Vagina (tissue), 2 donors: ENCODE measurements around the gene SLC6A3. TPM values are rescaled to one million over a fixed set of nuclear protein-coding genes. Genes with fewer than 3 reads are reported as not detected.
"Not testable (repeated sequence)": the region's sequence is repeated elsewhere in the genome, so short reads cannot be mapped to it uniquely, and the experiment has no call there.

Source experiments
- DNase-seq, 2 donors: peaks; one replicate each; pipeline ENCODE4 v3.0.0-alpha.2; 2017; ENCODE audit errors: extremely low spot score in 2 of 2
- H3K27ac ChIP-seq: fragments of 200-600 bp; sonication (generic); one replicate; pipeline ENCODE4 v1.5.1; 2019
- H3K27me3 ChIP-seq: fragments of 200-600 bp; sonication (generic); one replicate; pipeline ENCODE4 v1.5.1; 2019
- H3K36me3 ChIP-seq, 2 donors: fragments of 200-600 bp; sonication (generic); one replicate each; pipeline ENCODE4 v1.5.1; 2017 to 2019
- H3K4me1 ChIP-seq: fragments of 200-600 bp; sonication (generic); one replicate; pipeline ENCODE4 v1.5.1; 2019
- H3K4me3 ChIP-seq, 2 donors: fragments of 200-600 bp; sonication (generic); 1 replicate in 1 of 2; 2 replicates in 1 of 2; pipeline ENCODE4 v1.5.1; 2016 to 2019
- H3K9me3 ChIP-seq: fragments of 200-600 bp; sonication (generic); one replicate; pipeline ENCODE4 v1.5.1; 2019
- CTCF ChIP-seq, 3 experiments: fragments of 450-650 bp in 2 of 3; fragments of 200-600 bp in 1 of 3; sonication (generic) in 1 of 3; IDR thresholded peaks; one replicate each; pipeline ENCODE4 v1.5.1; 2017 to 2019; ENCODE audit warnings: antibody characterized with exemption in 3 of 3, mild to moderate bottlenecking in 2 of 3, moderate library complexity in 2 of 3
- POLR2A ChIP-seq, 2 donors: fragments of 450-650 bp; IDR thresholded peaks; one replicate each; pipeline ENCODE4 v1.6.1; 2017; ENCODE audit warnings: antibody characterized with exemption in 2 of 2, mild to moderate bottlenecking in 2 of 2, moderate library complexity in 2 of 2
- POLR2AphosphoS5 ChIP-seq, 2 donors: sonication (generic); formaldehyde crosslinking; IDR thresholded peaks; one replicate each; pipeline ENCODE4 v1.9.0; 2017; ENCODE audit warnings: antibody characterized with exemption in 2 of 2, mild to moderate bottlenecking in 2 of 2, low read depth in 1 of 2; ENCODE audit not compliant: insufficient read depth in 1 of 2
- intact Hi-C: fragments of 100-400 bp; cut with DNase I; formaldehyde crosslinking; loops from one replicate; pipeline ENCODE4 v1.15.1; 2023
- total RNA-seq: library from RNA; depleted of rRNA; stranded (reverse); fragments of >200 nt; gene quantifications from one replicate; pipeline ENCODE4 v1.2.3, GENCODE V29; 2016

The SLC6A3 gene
- total RNA-seq, 1 donor from 2014 or later = 0.49 TPM

DNA sequence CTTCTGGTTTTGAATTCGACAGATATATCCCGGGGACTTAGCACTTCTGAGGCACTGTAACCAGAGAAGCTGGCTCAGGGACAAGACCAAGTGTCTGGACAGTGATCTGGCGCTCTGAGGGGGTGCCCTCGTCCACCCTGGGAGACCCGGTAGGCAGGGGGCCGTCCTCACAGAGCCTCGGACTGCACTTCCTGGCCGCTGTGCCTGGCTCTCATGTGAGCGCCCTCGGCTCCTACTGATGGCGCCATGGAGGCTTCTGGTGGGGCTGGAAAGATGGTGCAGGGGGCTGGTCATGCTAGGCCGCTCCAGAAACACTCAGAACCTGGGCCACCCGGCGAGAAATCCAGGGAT, 18.8 kb upstream of the SLC6A3 start:
- peaks cover 0 to 30% of the 10 kb centered on the region in 2 donors for H3K36me3 ChIP-seq
- no peak overlapping the region for H3K27ac ChIP-seq
- H3K9me3 ChIP-seq = no peaks in the 10 kb centered on the region
- H3K4me1 ChIP-seq = no peaks in the 10 kb centered on the region
- intact Hi-C loops = no loop called here
- H3K27me3 ChIP-seq = no peaks in the 10 kb centered on the region
- no peak for DNase-seq
- TF ChIP-seq POLR2AphosphoS5 (IDR thresholded peaks at IDR 0.05; ENCODE audit: insufficient read depth in 1 of 2, low read depth in 1 of 2) (no peak), CTCF (IDR thresholded peaks at IDR 0.05) (no peak), POLR2A (IDR thresholded peaks at IDR 0.05) (no peak)
- no peak overlapping the region for H3K4me3 ChIP-seq

GRCh38 chr5:1463326-1464095, 18.3 kb upstream of the SLC6A3 start:
- DNase-seq = no peak
- Histone ChIP-seq H3K36me3 (peaks cover 0 to 30% of the 10 kb centered on the region in 2 donors), H3K27ac (no peak overlapping the region)

GRCh38 chr5:1462358-1462757, 17.1 kb upstream of the SLC6A3 start:
- no peak for DNase-seq
- no peaks in the 10 kb centered on the region for H3K4me1 ChIP-seq
- TF ChIP-seq POLR2AphosphoS5 (IDR thresholded peaks at IDR 0.05; ENCODE audit: insufficient read depth in 1 of 2, low read depth in 1 of 2) (no peak), POLR2A (IDR thresholded peaks at IDR 0.05) (no peak), CTCF (IDR thresholded peaks at IDR 0.05) (no peak)
- H3K9me3 ChIP-seq = no peaks in the 10 kb centered on the region
- H3K27ac ChIP-seq = no peak overlapping the region
- intact Hi-C loops = no loop called here
- no peak overlapping the region for H3K4me3 ChIP-seq
- H3K27me3 ChIP-seq = no peaks in the 10 kb centered on the region
- H3K36me3 ChIP-seq = peaks cover 0 to 30% of the 10 kb centered on the region in 2 donors

More at GRCh38 chr5:1463326-1464095, 18.3 kb upstream of the SLC6A3 start:
- Histone ChIP-seq H3K4me1 (no peaks in the 10 kb centered on the region), H3K9me3 (no peaks in the 10 kb centered on the region), H3K27me3 (no peaks in the 10 kb centered on the region), H3K4me3 (no peak overlapping the region)
- intact Hi-C loops = no loop called here
- TF ChIP-seq POLR2AphosphoS5 (IDR thresholded peaks at IDR 0.05; ENCODE audit: insufficient read depth in 1 of 2, low read depth in 1 of 2) (no peak), CTCF (IDR thresholded peaks at IDR 0.05) (no peak), POLR2A (IDR thresholded peaks at IDR 0.05) (no peak)

- Histone ChIP-seq H3K27me3 (no peaks in the 10 kb centered on the region), H3K4me3 (no peak overlapping the region), H3K36me3 (peaks cover 0 to 30% of the 10 kb centered on the region in 2 donors), H3K9me3 (peaks cover 4% of the 10 kb centered on the region), H3K27ac (no peak overlapping the region), H3K4me1 (no peaks in the 10 kb centered on the region)
- no peak for DNase-seq
- TF ChIP-seq CTCF (IDR thresholded peaks at IDR 0.05) = no peak
- no peak for TF ChIP-seq POLR2AphosphoS5 (IDR thresholded peaks at IDR 0.05; ENCODE audit: insufficient read depth in 1 of 2, low read depth in 1 of 2)
- TF ChIP-seq POLR2A (IDR thresholded peaks at IDR 0.05) = no peak
- intact Hi-C loops = no loop called here
Measured at GRCh38 chr5:1461396-1461795, 16.2 kb upstream of the SLC6A3 start.

GRCh38 chr5:1460054-1460682, 14.9 kb upstream of the SLC6A3 start:
- Histone ChIP-seq H3K27me3 (no peaks in the 10 kb centered on the region), H3K27ac (no peak overlapping the region), H3K4me3 (no peak overlapping the region), H3K9me3 (peaks cover 9% of the 10 kb centered on the region), H3K36me3 (peaks cover 0 to 22% of the 10 kb centered on the region in 2 donors), H3K4me1 (no peaks in the 10 kb centered on the region)
- no peak for DNase-seq
- intact Hi-C loops = no loop called here
- TF ChIP-seq CTCF (IDR thresholded peaks at IDR 0.05) = no peak
- TF ChIP-seq POLR2A (IDR thresholded peaks at IDR 0.05) = no peak
- no peak for TF ChIP-seq POLR2AphosphoS5 (IDR thresholded peaks at IDR 0.05; ENCODE audit: insufficient read depth in 1 of 2, low read depth in 1 of 2)

DNA sequence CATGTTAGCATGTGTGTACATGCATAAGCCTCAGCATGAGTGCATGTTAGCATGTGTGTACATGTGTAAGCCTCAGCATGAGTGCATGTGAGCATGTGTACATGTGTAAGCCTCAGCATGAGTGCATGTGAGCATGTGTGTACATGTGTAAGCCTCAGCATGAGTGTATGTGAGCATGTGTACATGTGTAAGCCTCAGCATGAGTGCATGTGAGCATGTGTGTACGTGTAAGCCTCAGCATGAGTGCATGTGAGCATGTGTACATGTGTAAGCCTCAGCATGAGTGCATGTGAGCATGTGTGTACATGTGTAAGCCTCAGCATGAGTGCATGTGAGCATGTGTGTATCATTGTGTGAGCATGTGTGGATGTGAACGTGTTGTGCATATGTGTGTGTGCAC, 14.2 kb upstream of the SLC6A3 start:
- H3K27ac ChIP-seq, intact Hi-C loops: not testable (repeated sequence)

DNA sequence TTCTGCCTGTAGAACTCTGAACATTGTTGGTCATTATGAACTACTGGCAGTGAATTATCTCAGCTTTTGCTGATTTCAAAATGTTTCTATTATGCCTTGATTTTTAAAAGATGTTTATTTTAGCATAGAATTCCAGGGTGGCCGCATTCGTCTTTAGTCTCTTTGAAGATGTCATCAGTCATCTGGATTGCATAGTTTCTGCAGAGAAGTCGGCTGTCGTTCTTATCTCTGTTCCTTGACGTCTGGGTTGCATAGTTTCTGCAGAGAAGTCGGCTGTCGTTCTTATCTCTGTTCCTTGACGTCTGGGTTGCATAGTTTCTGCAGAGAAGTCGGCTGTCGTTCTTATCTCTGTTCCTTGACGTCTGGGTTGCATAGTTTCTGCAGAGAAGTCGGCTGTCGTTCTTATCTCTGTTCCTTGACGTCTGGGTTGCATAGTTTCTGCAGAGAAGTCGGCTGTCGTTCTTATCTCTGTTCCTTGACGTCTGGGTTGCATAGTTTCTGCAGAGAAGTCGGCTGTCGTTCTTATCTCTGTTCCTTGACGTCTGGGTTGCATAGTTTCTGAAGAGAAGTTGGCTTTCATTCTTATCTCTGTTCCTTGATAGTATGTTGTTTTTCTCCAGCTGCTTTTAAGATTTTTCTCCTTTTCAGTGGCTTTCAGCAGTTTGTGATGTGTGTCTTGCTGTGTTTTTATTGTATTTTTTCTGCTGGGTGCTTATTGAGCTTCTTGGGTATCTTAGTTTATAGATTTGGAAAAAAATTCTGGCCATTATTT, 11.1 kb upstream of the SLC6A3 start:
- H3K27ac ChIP-seq, H3K9me3 ChIP-seq, H3K27me3 ChIP-seq, intact Hi-C loops, H3K4me1 ChIP-seq, H3K36me3 ChIP-seq, H3K4me3 ChIP-seq, DNase-seq: not testable (repeated sequence)

More for the DNA sequence above, 14.2 kb upstream of the SLC6A3 start:
- not testable (repeated sequence) for DNase-seq, H3K4me1 ChIP-seq, H3K9me3 ChIP-seq, H3K4me3 ChIP-seq, H3K27me3 ChIP-seq
- H3K36me3 ChIP-seq = peaks cover 0 to 22% of the 10 kb centered on the region in 2 donors
